Muscle of leg (tissue), 11 donors: ENCODE measurements around the gene ACD. TPM values are rescaled to one million over a fixed set of nuclear protein-coding genes. Genes with fewer than 3 reads are reported as not detected.
"Not testable (repeated sequence)": the region's sequence is repeated elsewhere in the genome, so short reads cannot be mapped to it uniquely, and the experiment has no call there.

Experiments
- DNase-seq: peaks from one replicate; pipeline ENCODE4 v3.0.0; 2013
- H3K27ac ChIP-seq: one replicate; pipeline ENCODE4 v1.5.1; 2013; ENCODE audit warnings: mild to moderate bottlenecking, low read length, control low read depth
- H3K27me3 ChIP-seq: one replicate; pipeline ENCODE4 v1.6.1; 2013; ENCODE audit warnings: low read length; ENCODE audit not compliant: control insufficient read depth, insufficient read depth
- H3K36me3 ChIP-seq: one replicate; pipeline ENCODE4 v1.6.1; 2013; ENCODE audit warnings: low read length; ENCODE audit not compliant: control insufficient read depth, insufficient read depth
- H3K4me1 ChIP-seq: one replicate; pipeline ENCODE4 v1.6.1; 2013; ENCODE audit warnings: low read length; ENCODE audit not compliant: control insufficient read depth, insufficient read depth
- H3K4me3 ChIP-seq: one replicate; pipeline ENCODE4 v1.5.1; 2013; ENCODE audit warnings: low read length, control low read depth
- H3K9me3 ChIP-seq: replicated peaks from 2 replicates; pipeline ENCODE4 v1.6.1; 2013; ENCODE audit warnings: low read depth, low read length; ENCODE audit not compliant: control insufficient read depth
- WGBS: methylation state at CpG from one replicate; pipeline ENCODE4 v1.1.5; 2013; ENCODE audit warnings: missing lambda C conversion rate; ENCODE audit not compliant: insufficient coverage; 5-methylcytosine and 5-hydroxymethylcytosine counted together
- polyA plus RNA-seq, 8 donors: library from polyadenylated mRNA; unstranded; fragments of 120-200 nt; gene quantifications; one replicate each; pipeline versions ENCODE4 v1.2.1 to v1.2.3, GENCODE V29; 2013; ENCODE audit warnings: inconsistent platforms in 1 of 8, low replicate concordance in 1 of 8; ENCODE audit not compliant: insufficient read length in 8 of 8, insufficient read depth in 1 of 8
- total RNA-seq: library from RNA; stranded (reverse); fragments of 120-200 nt; gene quantifications from one replicate; pipeline ENCODE4 v1.2.4, GENCODE V29; 2013

ACD gene
- total and polyA plus RNA-seq, 9 donors, result 13.7 to 19.3 (median 15.7) TPM

- no peak for DNase-seq
These were observed 39.2 kb upstream of the ACD start for GRCh38 chr16:67699265-67699664.

GRCh38 chr16:67697422-67698185 lies 37.5 kb upstream of the ACD start:
- no peak overlapping the region for H3K27ac ChIP-seq
- H3K4me3 ChIP-seq, result no peak overlapping the region
- H3K9me3 ChIP-seq, result peaks cover 3% of the 10 kb centered on the region
- no peak for DNase-seq
- WGBS, result 100% methylated on average over 1 of the region's 4 CpGs
- no peaks in the 10 kb centered on the region for H3K27me3 ChIP-seq
- peaks cover 8% of the 10 kb centered on the region for H3K36me3 ChIP-seq
- no peaks in the 10 kb centered on the region for H3K4me1 ChIP-seq

More at GRCh38 chr16:67699265-67699664, 39.2 kb upstream of the ACD start:
- Histone ChIP-seq H3K9me3 (peaks cover 3% of the 10 kb centered on the region), H3K27ac (no peak overlapping the region), H3K27me3 (no peaks in the 10 kb centered on the region), H3K36me3 (peaks cover 8% of the 10 kb centered on the region), H3K4me3 (no peak overlapping the region), H3K4me1 (no peaks in the 10 kb centered on the region)
- 100% methylated on average over 3 of the region's 7 CpGs for WGBS

GRCh38 chr16:67694611-67695010 lies 34.6 kb upstream of the ACD start:
- Histone ChIP-seq H3K27ac (no peak overlapping the region), H3K9me3 (peaks cover 3% of the 10 kb centered on the region), H3K4me1 (no peaks in the 10 kb centered on the region), H3K36me3 (peaks cover 8% of the 10 kb centered on the region), H3K4me3 (no peak overlapping the region), H3K27me3 (no peaks in the 10 kb centered on the region)
- DNase-seq, result no peak
- 43% methylated on average over 1 of the region's 2 CpGs for WGBS

GRCh38 chr16:67693517-67694285 lies 33.6 kb upstream of the ACD start:
- not testable (repeated sequence) for H3K4me1 ChIP-seq, H3K36me3 ChIP-seq, H3K9me3 ChIP-seq, H3K27me3 ChIP-seq, DNase-seq, H3K4me3 ChIP-seq, H3K27ac ChIP-seq
- 81% methylated on average over 4 of the region's 8 CpGs for WGBS

GRCh38 chr16:67685388-67686112 lies 25.5 kb upstream of the ACD start:
- Histone ChIP-seq H3K4me1 (no peaks in the 10 kb centered on the region), H3K27me3 (no peaks in the 10 kb centered on the region), H3K27ac (peak overlapping the region; percentile 15), H3K9me3 (no peaks in the 10 kb centered on the region), H3K36me3 (peaks cover 22% of the 10 kb centered on the region), H3K4me3 (no peak overlapping the region)
- DNase-seq, result no peak
- 88% methylated on average over 9 of the region's 17 CpGs for WGBS

- H3K27ac ChIP-seq, result no peak overlapping the region
- peaks cover 22% of the 10 kb centered on the region for H3K36me3 ChIP-seq
- no peaks in the 10 kb centered on the region for H3K4me1 ChIP-seq
- H3K4me3 ChIP-seq, result no peak overlapping the region
- no peaks in the 10 kb centered on the region for H3K9me3 ChIP-seq
- H3K27me3 ChIP-seq, result no peaks in the 10 kb centered on the region
- no peak for DNase-seq
- no CpG with 5 or more reads among the region's 4 CpGs for WGBS
These were observed 23.7 kb upstream of the ACD start for GRCh38 chr16:67683767-67684166.

GRCh38 chr16:67679935-67680897 lies 20.2 kb upstream of the ACD start:
- H3K36me3 ChIP-seq, result peaks cover 24% of the 10 kb centered on the region
- H3K4me1 ChIP-seq, result no peaks in the 10 kb centered on the region
- no peaks in the 10 kb centered on the region for H3K27me3 ChIP-seq
- no peaks in the 10 kb centered on the region for H3K9me3 ChIP-seq
- no peak for DNase-seq
- no peak overlapping the region for H3K4me3 ChIP-seq
- no peak overlapping the region for H3K27ac ChIP-seq
- WGBS, result 97% methylated on average over 5 of the region's 10 CpGs

- Histone ChIP-seq H3K36me3 (peaks cover 18% of the 10 kb centered on the region), H3K4me3 (no peak overlapping the region), H3K9me3 (no peaks in the 10 kb centered on the region), H3K27me3 (no peaks in the 10 kb centered on the region), H3K27ac (no peak overlapping the region), H3K4me1 (peaks cover 10% of the 10 kb centered on the region)
- peak; percentile 62 for DNase-seq
- WGBS, result 80% methylated on average over 10 of the region's 12 CpGs
These were observed 18.4 kb upstream of the ACD start for GRCh38 chr16:67678354-67679023.

GRCh38 chr16:67677712-67678111 lies 17.7 kb upstream of the ACD start:
- no peak overlapping the region for H3K4me3 ChIP-seq
- H3K27me3 ChIP-seq, result no peaks in the 10 kb centered on the region
- no peaks in the 10 kb centered on the region for H3K9me3 ChIP-seq
- DNase-seq, result no peak
- H3K36me3 ChIP-seq, result peaks cover 10% of the 10 kb centered on the region
- WGBS, result 100% methylated on average over 1 of the region's 1 CpG
- no peak overlapping the region for H3K27ac ChIP-seq
- peaks cover 18% of the 10 kb centered on the region for H3K4me1 ChIP-seq
